ENCODE measurements around the gene RGS7. TPM values are rescaled to one million over a fixed set of nuclear protein-coding genes. Genes with fewer than 3 reads are reported as not detected.

RGS7 gene
- total RNA-seq, 2 experiments from 2014 or later = not detected

DNA sequence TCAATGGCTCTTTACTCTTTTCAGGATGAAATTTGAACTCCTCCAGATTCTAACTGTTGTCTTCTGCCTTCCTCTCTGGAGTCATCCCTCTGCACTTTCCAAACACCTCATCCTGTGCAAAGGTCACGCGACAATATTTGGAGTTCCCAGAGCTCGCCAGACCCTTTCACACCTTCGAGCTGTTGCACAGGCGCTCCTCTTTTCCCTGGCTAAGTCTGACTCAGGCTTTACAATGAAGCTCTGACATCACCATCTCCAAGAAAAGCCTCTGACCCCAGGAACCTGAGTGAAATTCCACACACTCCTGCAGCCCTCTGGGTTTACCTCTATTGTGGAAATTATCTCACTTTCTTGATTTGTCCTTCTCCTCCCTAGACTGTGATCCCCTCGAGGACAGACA is 270.3 kb downstream of the RGS7 start:
- ChIA-PET POLR2A (interaction anchor here (0.6 kb wide), 1 partner anchor 174 kb away, joined by 3 read pairs; no protein-coding TSS in a partner anchor), CTCF (ENCODE audit: unreplicated experiment) (no interaction called here)
- no peak for DNase-seq (ENCODE audit: low spot score)

DNA sequence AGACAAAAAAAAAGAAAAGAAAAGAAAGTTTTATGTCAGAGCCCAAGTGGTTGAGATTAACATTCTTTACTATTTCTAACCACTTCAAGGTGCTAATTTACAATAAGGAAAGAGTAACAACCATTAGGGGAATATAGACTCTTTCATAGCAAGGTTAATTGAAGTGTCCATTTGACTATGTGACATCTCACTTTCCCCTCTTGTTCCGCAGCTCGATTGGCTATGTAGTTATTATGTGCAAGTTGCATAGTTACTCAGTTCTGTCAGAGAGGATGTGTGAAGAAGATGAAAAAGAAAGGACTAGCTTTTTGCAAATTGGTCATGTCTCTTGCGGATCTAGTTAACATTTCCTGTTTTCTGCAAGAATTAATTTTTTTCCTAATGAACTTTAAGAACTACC is 273.7 kb downstream of the RGS7 start:
- intact Hi-C loops (cut with micrococcal nuclease; ENCODE audit: unreplicated experiment) = no loop called here

More for the DNA sequence above, 270.3 kb downstream of the RGS7 start:
- H3K79me2 ChIP-seq (ENCODE audit: insufficient read depth, low read depth, low read length) = no peaks in the 10 kb centered on the region
- H3K9me3 ChIP-seq (ENCODE audit: low read length) = no peaks in the 10 kb centered on the region
- no peak overlapping the region for H2AFZ ChIP-seq (ENCODE audit: low read length)
- H4K20me1 ChIP-seq (ENCODE audit: insufficient read depth, low read length) = no peaks in the 10 kb centered on the region
- BruUV-seq (replicated peaks) = no TSS peak
- H3K4me3 ChIP-seq (ENCODE audit: low read depth, low read length, poor library complexity, severe bottlenecking) = no peak overlapping the region
- no peak overlapping the region for H3K4me2 ChIP-seq (ENCODE audit: low read length)
- no peaks in the 10 kb centered on the region for H3K4me1 ChIP-seq (ENCODE audit: insufficient read depth, low read length, poor library complexity, severe bottlenecking)
- H3K27ac ChIP-seq (ENCODE audit: low read depth, low read length, poor library complexity, severe bottlenecking) = no peak overlapping the region
- TF ChIP-seq, protein P1, sequence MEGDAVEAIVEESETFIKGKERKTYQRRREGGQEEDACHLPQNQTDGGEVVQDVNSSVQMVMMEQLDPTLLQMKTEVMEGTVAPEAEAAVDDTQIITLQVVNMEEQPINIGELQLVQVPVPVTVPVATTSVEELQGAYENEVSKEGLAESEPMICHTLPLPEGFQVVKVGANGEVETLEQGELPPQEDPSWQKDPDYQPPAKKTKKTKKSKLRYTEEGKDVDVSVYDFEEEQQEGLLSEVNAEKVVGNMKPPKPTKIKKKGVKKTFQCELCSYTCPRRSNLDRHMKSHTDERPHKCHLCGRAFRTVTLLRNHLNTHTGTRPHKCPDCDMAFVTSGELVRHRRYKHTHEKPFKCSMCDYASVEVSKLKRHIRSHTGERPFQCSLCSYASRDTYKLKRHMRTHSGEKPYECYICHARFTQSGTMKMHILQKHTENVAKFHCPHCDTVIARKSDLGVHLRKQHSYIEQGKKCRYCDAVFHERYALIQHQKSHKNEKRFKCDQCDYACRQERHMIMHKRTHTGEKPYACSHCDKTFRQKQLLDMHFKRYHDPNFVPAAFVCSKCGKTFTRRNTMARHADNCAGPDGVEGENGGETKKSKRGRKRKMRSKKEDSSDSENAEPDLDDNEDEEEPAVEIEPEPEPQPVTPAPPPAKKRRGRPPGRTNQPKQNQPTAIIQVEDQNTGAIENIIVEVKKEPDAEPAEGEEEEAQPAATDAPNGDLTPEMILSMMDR (conservative IDR thresholded peaks at IDR 0.05; ENCODE audit: low read length) = no peak
- TF ChIP-seq EZH2phosphoT487 (IDR thresholded peaks at IDR 0.05; ENCODE audit: borderline replicate concordance, low read depth, low read length) = no peak
- H3K36me3 ChIP-seq (ENCODE audit: insufficient read depth, low read length) = no peaks in the 10 kb centered on the region
- intact Hi-C loops (cut with micrococcal nuclease; ENCODE audit: unreplicated experiment) = no loop called here
- no peaks in the 10 kb centered on the region for H3K9me2 ChIP-seq (ENCODE audit: insufficient read depth, low read length)

DNA sequence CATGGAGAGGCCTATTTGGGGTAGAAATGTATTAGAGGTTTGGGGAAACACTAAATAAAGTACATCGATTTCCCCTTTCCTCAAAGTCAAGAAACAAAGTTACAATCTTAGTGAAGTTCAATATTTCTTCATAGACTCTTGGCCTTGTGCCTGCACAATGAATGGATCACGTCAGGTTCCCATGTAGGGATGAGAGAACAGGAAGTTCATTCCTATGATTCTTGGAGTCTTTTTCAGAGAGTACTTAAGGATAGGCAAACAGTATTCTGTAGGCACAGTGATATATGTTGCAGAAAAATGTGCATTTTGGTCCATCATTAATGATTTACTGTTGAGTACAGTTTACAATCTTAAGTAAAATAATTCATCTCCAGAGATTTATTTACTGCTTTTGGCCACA is 275.5 kb downstream of the RGS7 start:
- no peak overlapping the region for H3K4me2 ChIP-seq (ENCODE audit: low read length)
- DNase-seq (ENCODE audit: low spot score) = no peak
- no peaks in the 10 kb centered on the region for H3K9me3 ChIP-seq (ENCODE audit: low read length)
- no peaks in the 10 kb centered on the region for H4K20me1 ChIP-seq (ENCODE audit: insufficient read depth, low read length)
- no peaks in the 10 kb centered on the region for H3K9me2 ChIP-seq (ENCODE audit: insufficient read depth, low read length)
- H3K4me1 ChIP-seq (ENCODE audit: insufficient read depth, low read length, poor library complexity, severe bottlenecking) = no peaks in the 10 kb centered on the region
- ChIA-PET POLR2A (no interaction called here), CTCF (ENCODE audit: unreplicated experiment) (no interaction called here)
- no TSS peak for BruUV-seq (replicated peaks)
- H3K4me3 ChIP-seq (ENCODE audit: low read depth, low read length, poor library complexity, severe bottlenecking) = no peak overlapping the region
- TF ChIP-seq, protein P1 (conservative IDR thresholded peaks at IDR 0.05; ENCODE audit: low read length) = no peak
- TF ChIP-seq EZH2phosphoT487 (IDR thresholded peaks at IDR 0.05; ENCODE audit: borderline replicate concordance, low read depth, low read length) = no peak
- intact Hi-C loops (cut with micrococcal nuclease; ENCODE audit: unreplicated experiment) = no loop called here
- no peak overlapping the region for H3K27ac ChIP-seq (ENCODE audit: low read depth, low read length, poor library complexity, severe bottlenecking)
- H3K36me3 ChIP-seq (ENCODE audit: insufficient read depth, low read length) = no peaks in the 10 kb centered on the region
- H2AFZ ChIP-seq (ENCODE audit: low read length) = no peak overlapping the region
- no peaks in the 10 kb centered on the region for H3K79me2 ChIP-seq (ENCODE audit: insufficient read depth, low read depth, low read length)

More for the DNA sequence above, 273.7 kb downstream of the RGS7 start:
- H2AFZ ChIP-seq (ENCODE audit: low read length) = no peak overlapping the region
- DNase-seq (ENCODE audit: low spot score) = no peak
- no TSS peak for BruUV-seq (replicated peaks)
- no peak overlapping the region for H3K4me3 ChIP-seq (ENCODE audit: low read depth, low read length, poor library complexity, severe bottlenecking)
- no peak overlapping the region for H3K27ac ChIP-seq (ENCODE audit: low read depth, low read length, poor library complexity, severe bottlenecking)
- no peaks in the 10 kb centered on the region for H3K9me3 ChIP-seq (ENCODE audit: low read length)
- ChIA-PET POLR2A (interaction anchor here (1.0 kb wide), 1 partner anchor 16 kb away, joined by 3 read pairs; no protein-coding TSS in a partner anchor), CTCF (ENCODE audit: unreplicated experiment) (no interaction called here)
- no peaks in the 10 kb centered on the region for H3K79me2 ChIP-seq (ENCODE audit: insufficient read depth, low read depth, low read length)
- H3K9me2 ChIP-seq (ENCODE audit: insufficient read depth, low read length) = no peaks in the 10 kb centered on the region
- no peak overlapping the region for H3K4me2 ChIP-seq (ENCODE audit: low read length)
- H4K20me1 ChIP-seq (ENCODE audit: insufficient read depth, low read length) = no peaks in the 10 kb centered on the region
- TF ChIP-seq, protein P1 (conservative IDR thresholded peaks at IDR 0.05; ENCODE audit: low read length) = no peak
- no peak for TF ChIP-seq EZH2phosphoT487 (IDR thresholded peaks at IDR 0.05; ENCODE audit: borderline replicate concordance, low read depth, low read length)
- H3K4me1 ChIP-seq (ENCODE audit: insufficient read depth, low read length, poor library complexity, severe bottlenecking) = no peaks in the 10 kb centered on the region
- H3K36me3 ChIP-seq (ENCODE audit: insufficient read depth, low read length) = no peaks in the 10 kb centered on the region
